Psoas muscle (tissue), 8 donors: Measurements from ENCODE around the gene ATP6V1F. TPM values are rescaled to one million over a fixed set of nuclear protein-coding genes. Genes with fewer than 3 reads are reported as not detected.

ENCODE experiments used
- ATAC-seq, 4 donors: fragments of 200-7000 bp; cut with Tn5 transposase; one replicate each; pipeline ENCODE4 v1.9.1; 2020; ENCODE audit warnings: moderate library complexity in 3 of 4, mild to moderate bottlenecking in 2 of 4
- DNase-seq, 2 donors: peaks; one replicate each; pipeline ENCODE4 v3.0.0-alpha.2; 2020
- H3K27ac ChIP-seq: fragments of 200-600 bp; one replicate; pipeline ENCODE4 v1.8.0; 2022
- H3K27me3 ChIP-seq, 3 donors: fragments of 200-600 bp in 1 of 3; one replicate each; pipeline versions ENCODE4 v1.6.1 to v1.8.0; 2013 to 2022; ENCODE audit warnings: low read length in 2 of 3, mild to moderate bottlenecking in 2 of 3, moderate library complexity in 1 of 3; ENCODE audit not compliant: insufficient read depth in 3 of 3
- H3K36me3 ChIP-seq, 2 donors: fragments of 200-600 bp in 1 of 2; one replicate each; pipeline versions ENCODE4 v1.6.1 to v1.8.0; 2013 to 2022; ENCODE audit warnings: low read depth in 1 of 2, mild to moderate bottlenecking in 1 of 2, moderate library complexity in 1 of 2; ENCODE audit not compliant: insufficient read depth in 1 of 2
- H3K4me1 ChIP-seq: fragments of 200-600 bp; one replicate; pipeline ENCODE4 v1.8.0; 2022
- H3K4me3 ChIP-seq: fragments of 200-600 bp; one replicate; pipeline ENCODE4 v1.8.0; 2022; ENCODE audit warnings: mild to moderate bottlenecking
- H3K9me3 ChIP-seq: fragments of 200-600 bp; one replicate; pipeline ENCODE4 v1.8.0; 2022
- WGBS, 3 donors: extraction: QIAGEN DNeasy Blood & Tissue Kit; methylation state at CpG; one replicate each; pipeline versions ENCODE4 v1.1.6 to v1.1.7; 2013; 5-methylcytosine and 5-hydroxymethylcytosine counted together
- intact Hi-C, 2 donors: fragments of 100-400 bp; cut with DNase I; formaldehyde crosslinking; loops; one replicate each; pipeline versions ENCODE4 v1.11.0 to v1.14.2; 2022
- polyA plus RNA-seq, 3 donors: library from polyadenylated mRNA; stranded (reverse); fragments of 200-250 nt; gene quantifications; one replicate each; pipeline ENCODE4 v1.2.3, GENCODE V29; 2013
- total RNA-seq, 4 donors: library from RNA; stranded (reverse); fragmentation: NEBNext Ultra II Directional in 2 of 4; extraction: Animal tissue kit (Norgen Biotek cat#: 25700) in 2 of 4; gene quantifications; one replicate each; pipeline versions ENCODE4 v1.2.1 to v1.2.4, GENCODE V29; 2021 to 2023
- TF ChIP-seq, protein P1 (sequence below): fragments of 200-600 bp; IDR thresholded peaks from one replicate; pipeline ENCODE4 v1.8.0; 2022; ENCODE audit warnings: antibody characterized with exemption
- donor health status: healthy with polysubstance abuse.
- donor health status: DM: no; HTN: no; CAD: no; lungs with moderate emphysema.
- donor health status: Bipolar disorder and iron deficiency.
- donor health status: healthy.
- donor health status: DM: yes; HTN: yes; CAD: no.
- donor health status: DM: no; HTN: no; CAD: no.
- donor health status: DM: no; HTN: no; CAD: no.
- donor health status: DM: yes; HTN: yes; CAD: no.

ATP6V1F gene
- total and polyA plus RNA-seq, 7 donors: 103 to 210 (median 143) TPM

DNA sequence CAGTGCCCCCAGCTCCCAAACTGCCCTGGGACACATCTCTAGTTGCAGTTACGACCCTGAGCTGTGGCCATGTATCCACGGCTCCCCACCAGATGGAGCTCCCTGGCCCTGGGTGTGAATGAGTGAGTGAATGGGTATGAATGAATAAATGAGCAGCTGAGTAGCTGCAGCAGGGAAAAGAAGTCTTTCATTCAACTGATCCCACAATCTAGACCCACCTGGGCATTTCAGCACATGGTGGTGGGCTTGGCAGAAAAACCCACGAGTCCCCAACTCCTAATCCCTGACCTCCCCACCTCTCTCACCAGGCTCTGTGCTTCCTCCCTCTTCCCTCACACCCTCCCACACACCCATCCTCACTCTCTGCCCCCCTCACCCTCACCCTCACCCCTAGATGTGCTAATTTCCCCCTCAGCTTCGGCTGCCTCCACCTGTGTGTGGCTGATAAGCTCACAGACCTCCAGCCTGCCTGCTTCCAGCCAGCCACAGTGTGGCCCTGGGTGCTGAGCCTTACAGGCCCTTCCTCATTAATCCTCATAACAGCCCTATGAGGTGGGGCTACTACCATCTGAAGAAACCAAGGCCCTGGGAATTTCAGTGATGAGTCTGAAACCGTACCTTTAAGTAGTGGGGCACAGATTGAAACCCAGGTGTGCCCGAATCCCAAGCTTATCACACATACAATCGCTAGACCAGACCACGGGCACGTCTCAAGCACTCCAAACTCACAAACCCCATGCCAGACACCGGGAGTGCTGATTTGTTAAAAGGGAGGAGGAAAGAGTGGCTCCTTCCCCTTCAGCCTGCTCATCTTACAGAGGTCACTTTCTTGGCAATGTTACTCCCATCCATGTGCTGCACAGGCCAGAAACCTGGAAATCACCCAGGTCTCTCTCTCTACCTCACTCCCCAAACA is 2.2 kb upstream of the ATP6V1F start:
- Histone ChIP-seq H3K36me3 (peaks cover 3 to 49% of the 10 kb centered on the region in 2 donors), H3K27ac (peak overlapping the region; percentile 76), H3K4me3 (no peak overlapping the region), H3K27me3 (no peaks in the 10 kb centered on the region), H3K9me3 (no peaks in the 10 kb centered on the region), H3K4me1 (peaks cover 36% of the 10 kb centered on the region)
- WGBS, 3 donors: 16 to 27% (median 16%) methylated on average over 10 of the region's 10 CpGs
- intact Hi-C loops: no loop called here
- TF ChIP-seq, protein P1, sequence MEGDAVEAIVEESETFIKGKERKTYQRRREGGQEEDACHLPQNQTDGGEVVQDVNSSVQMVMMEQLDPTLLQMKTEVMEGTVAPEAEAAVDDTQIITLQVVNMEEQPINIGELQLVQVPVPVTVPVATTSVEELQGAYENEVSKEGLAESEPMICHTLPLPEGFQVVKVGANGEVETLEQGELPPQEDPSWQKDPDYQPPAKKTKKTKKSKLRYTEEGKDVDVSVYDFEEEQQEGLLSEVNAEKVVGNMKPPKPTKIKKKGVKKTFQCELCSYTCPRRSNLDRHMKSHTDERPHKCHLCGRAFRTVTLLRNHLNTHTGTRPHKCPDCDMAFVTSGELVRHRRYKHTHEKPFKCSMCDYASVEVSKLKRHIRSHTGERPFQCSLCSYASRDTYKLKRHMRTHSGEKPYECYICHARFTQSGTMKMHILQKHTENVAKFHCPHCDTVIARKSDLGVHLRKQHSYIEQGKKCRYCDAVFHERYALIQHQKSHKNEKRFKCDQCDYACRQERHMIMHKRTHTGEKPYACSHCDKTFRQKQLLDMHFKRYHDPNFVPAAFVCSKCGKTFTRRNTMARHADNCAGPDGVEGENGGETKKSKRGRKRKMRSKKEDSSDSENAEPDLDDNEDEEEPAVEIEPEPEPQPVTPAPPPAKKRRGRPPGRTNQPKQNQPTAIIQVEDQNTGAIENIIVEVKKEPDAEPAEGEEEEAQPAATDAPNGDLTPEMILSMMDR: no peak
- ATAC-seq: peak; percentile 2 to 8 (median 6)
- DNase-seq: peak in 1 of 2 donors; percentile 64

DNA sequence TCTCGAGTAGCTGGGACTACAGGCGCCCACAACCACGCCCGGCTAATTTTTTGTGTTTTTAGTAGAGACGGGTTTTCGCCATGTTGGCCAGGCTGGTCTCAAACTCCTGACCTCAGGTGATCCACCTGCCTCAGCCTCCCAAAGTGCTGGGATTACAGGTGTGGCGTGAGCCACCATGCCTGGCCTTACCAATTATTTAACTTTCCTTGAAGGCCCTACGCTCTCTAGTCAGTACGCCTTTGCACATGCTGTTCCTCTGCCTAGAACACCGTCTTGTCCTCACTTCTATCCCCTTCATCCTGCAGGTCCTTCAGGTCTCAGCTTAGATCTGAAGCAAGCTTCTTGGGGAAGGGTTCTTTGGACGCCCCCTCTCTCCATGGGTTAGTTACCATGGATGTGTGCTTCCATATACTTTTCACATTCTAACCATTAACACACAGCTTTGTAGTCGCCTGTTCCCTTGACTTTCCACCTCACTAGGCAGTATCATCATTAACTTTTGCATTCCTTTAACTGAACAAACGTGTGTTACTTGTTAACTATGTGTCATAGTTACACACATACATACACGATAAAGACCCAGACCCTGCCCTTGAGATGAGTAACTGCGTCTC is 592 bp upstream of the ATP6V1F start:
- intact Hi-C loops: no loop called here
- no peak for ATAC-seq
- H3K36me3 ChIP-seq: peaks cover 0 to 33% of the 10 kb centered on the region in 2 donors

DNA sequence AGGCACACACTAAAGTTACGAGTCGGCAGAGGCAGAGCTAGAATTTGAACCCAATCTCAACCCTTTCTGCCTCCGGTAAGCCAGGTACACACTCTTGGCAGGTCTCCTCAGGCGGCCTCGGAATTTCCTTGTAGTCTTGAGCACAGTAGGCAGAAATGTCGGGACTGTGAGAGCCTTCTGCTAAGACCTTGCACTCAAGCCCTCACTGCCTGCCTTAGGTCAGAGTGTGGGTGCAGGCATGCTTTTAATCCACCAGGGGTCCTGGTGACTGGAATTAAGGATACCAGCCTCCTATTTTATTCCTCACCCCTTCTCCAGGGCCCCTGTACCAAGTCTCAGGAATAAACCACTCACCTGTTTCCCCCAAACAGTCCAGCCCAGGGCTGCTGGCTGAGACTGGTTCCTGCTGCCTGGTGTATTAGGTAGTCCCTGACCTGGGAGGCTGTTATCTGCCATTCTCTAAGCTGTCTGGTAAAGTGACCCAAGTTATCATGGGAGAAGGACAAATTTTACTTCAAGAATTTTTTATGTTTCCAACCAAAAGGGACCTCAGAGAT is 855 bp downstream of the ATP6V1F start:
- WGBS, 3 donors: 3 to 4% (median 3%) methylated on average over 6 of the region's 6 CpGs
- DNase-seq (peak; percentile 31 to 65), ATAC-seq (peak in 3 of 4 donors; percentile 0 to 1 (median 1))
- H3K4me1 ChIP-seq: peaks cover 37% of the 10 kb centered on the region
- peak overlapping the region; percentile 76 for H3K27ac ChIP-seq
- H3K36me3 ChIP-seq: peaks cover 0 to 23% of the 10 kb centered on the region in 2 donors
- H3K27me3 ChIP-seq: no peaks in the 10 kb centered on the region
- H3K4me3 ChIP-seq: peak overlapping the region; percentile 79
- intact Hi-C loops: no loop called here
- TF ChIP-seq, protein P1: peak; percentile 37
- no peaks in the 10 kb centered on the region for H3K9me3 ChIP-seq

More for the DNA sequence above, 592 bp upstream of the ATP6V1F start:
- Histone ChIP-seq H3K4me1 (peaks cover 36% of the 10 kb centered on the region), H3K9me3 (no peaks in the 10 kb centered on the region), H3K27me3 (no peaks in the 10 kb centered on the region), H3K27ac (peak overlapping the region; percentile 76), H3K4me3 (peak overlapping the region; percentile 79)
- TF ChIP-seq, protein P1: no peak
- WGBS, 3 donors: 56 to 70% (median 63%) methylated on average over 15 of the region's 15 CpGs
- DNase-seq: no peak

DNA sequence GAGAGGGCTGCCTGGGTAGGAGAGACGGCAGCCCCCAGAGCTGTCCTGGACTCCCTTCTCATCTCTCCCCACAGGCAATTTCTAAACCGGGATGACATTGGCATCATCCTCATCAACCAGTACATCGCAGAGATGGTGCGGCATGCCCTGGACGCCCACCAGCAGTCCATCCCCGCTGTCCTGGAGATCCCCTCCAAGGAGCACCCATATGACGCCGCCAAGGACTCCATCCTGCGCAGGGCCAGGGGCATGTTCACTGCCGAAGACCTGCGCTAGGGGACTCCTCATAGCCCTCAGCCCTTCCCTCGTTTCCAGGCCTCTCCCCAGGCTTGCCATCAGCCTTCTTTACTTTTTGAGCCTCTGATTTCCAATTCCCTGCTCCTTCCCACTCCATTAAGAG is 2.6 kb downstream of the ATP6V1F start:
- no peaks in the 10 kb centered on the region for H3K27me3 ChIP-seq
- DNase-seq (peak in 1 of 2 donors; percentile 65), ATAC-seq (no peak)
- peaks cover 0 to 8% of the 10 kb centered on the region in 2 donors for H3K36me3 ChIP-seq
- WGBS, 3 donors: 94 to 98% (median 94%) methylated on average over 12 of the region's 12 CpGs
- H3K9me3 ChIP-seq: no peaks in the 10 kb centered on the region
- peaks cover 26% of the 10 kb centered on the region for H3K4me1 ChIP-seq
- no peak overlapping the region for H3K4me3 ChIP-seq
- intact Hi-C loops: no loop called here
- TF ChIP-seq, protein P1: no peak
- H3K27ac ChIP-seq: no peak overlapping the region
